MM.1S (cell line): ENCODE results near the gene SPIB.
A peak's percentile ranks its signal among the peaks of the same experiment; 100 is the strongest.

Experiments used
- DNase-seq: peaks from one replicate; pipeline ENCODE4 v3.0.0-alpha.2; 2015
- H2AFZ ChIP-seq: fragments of 300-600 bp; sonication (generic); 2 replicates; pipeline ENCODE4 v1.6.0; 2016; ENCODE audit warnings: antibody characterized with exemption, low read length
- H3F3A ChIP-seq: fragments of 300-600 bp; sonication (generic); 2 replicates; pipeline ENCODE4 v1.6.1; 2016; ENCODE audit warnings: mild to moderate bottlenecking, antibody characterized with exemption, low read length, moderate library complexity, mixed read lengths; ENCODE audit not compliant: insufficient read depth
- H3K27ac ChIP-seq: fragments of 300-600 bp; sonication (generic); 2 replicates; pipeline ENCODE4 v1.5.1; 2016; ENCODE audit warnings: mild to moderate bottlenecking, low read length
- H3K27me3 ChIP-seq: fragments of 300-600 bp; sonication (generic); replicated peaks from 2 replicates; pipeline ENCODE4 v1.6.0; 2016; ENCODE audit warnings: low read length; ENCODE audit not compliant: insufficient read depth
- H3K36me3 ChIP-seq: fragments of 300-600 bp; sonication (generic); replicated peaks from 2 replicates; pipeline ENCODE4 v1.6.1; 2016; ENCODE audit warnings: mild to moderate bottlenecking, low read length, mixed read lengths; ENCODE audit not compliant: insufficient read depth
- H3K4me1 ChIP-seq: fragments of 300-600 bp; sonication (generic); 2 replicates; pipeline ENCODE4 v1.6.1; 2016; ENCODE audit warnings: low read length, mixed read lengths
- H3K4me2 ChIP-seq: fragments of 300-600 bp; sonication (generic); 2 replicates; pipeline ENCODE4 v1.6.0; 2016; ENCODE audit warnings: low read depth, low read length
- H3K4me3 ChIP-seq: fragments of 300-600 bp; sonication (generic); 2 replicates; pipeline ENCODE4 v1.5.1; 2016; ENCODE audit warnings: low read length, mixed read lengths
- H3K79me2 ChIP-seq: fragments of 300-600 bp; sonication (generic); 2 replicates; pipeline ENCODE4 v1.6.1; 2016; ENCODE audit warnings: mixed run types, low read length, mixed read lengths
- H3K9ac ChIP-seq: fragments of 300-600 bp; sonication (generic); 2 replicates; pipeline ENCODE4 v1.6.1; 2016; ENCODE audit warnings: low read length, mixed read lengths
- H3K9me2 ChIP-seq: fragments of 300-600 bp; sonication (generic); replicated peaks from 2 replicates; pipeline ENCODE4 v1.6.1; 2016; ENCODE audit warnings: mild to moderate bottlenecking, low read length, mixed read lengths; ENCODE audit not compliant: insufficient read depth
- H3K9me3 ChIP-seq: fragments of 300-600 bp; sonication (generic); replicated peaks from 2 replicates; pipeline ENCODE4 v1.6.1; 2016; ENCODE audit warnings: mild to moderate bottlenecking, low read length, mixed read lengths; ENCODE audit not compliant: insufficient read depth
- H4K20me1 ChIP-seq: fragments of 300-600 bp; sonication (generic); 2 replicates; pipeline ENCODE4 v1.6.1; 2016; ENCODE audit warnings: mild to moderate bottlenecking, low read length, moderate library complexity, mixed read lengths; ENCODE audit not compliant: insufficient read depth
- CTCF ChIP-seq: fragments of 300-600 bp; sonication (generic); IDR thresholded peaks from 2 replicates; pipeline ENCODE4 v1.5.1; 2016; ENCODE audit warnings: antibody characterized with exemption, low read length, mixed read lengths
- EZH2 ChIP-seq: fragments of 300-600 bp; sonication (generic); optimal IDR thresholded peaks from 2 replicates; pipeline ENCODE3; 2017; ENCODE audit warnings: low read depth, mild to moderate bottlenecking, antibody characterized with exemption, low read length, mixed read lengths
- EZH2phosphoT487 ChIP-seq: fragments of 300-600 bp; sonication (generic); IDR thresholded peaks from 2 replicates; pipeline ENCODE4 v1.6.1; 2018; ENCODE audit warnings: antibody characterized with exemption, low read length

Gene SPIB

GRCh38 chr19:50423279-50424113 lies 4.8 kb downstream of the SPIB start:
- H3K27me3 ChIP-seq = peaks cover 18% of the 10 kb centered on the region
- H4K20me1 ChIP-seq = no peaks in the 10 kb centered on the region
- no peaks in the 10 kb centered on the region for H3K36me3 ChIP-seq
- TF ChIP-seq EZH2phosphoT487 = no peak
- TF ChIP-seq EZH2 = no peak
- TF ChIP-seq CTCF = no peak
- H3K4me1 ChIP-seq = peaks cover 22% of the 10 kb centered on the region
- H3K4me2 ChIP-seq = no peak overlapping the region
- H3K4me3 ChIP-seq = no peak overlapping the region
- H3F3A ChIP-seq = no peaks in the 10 kb centered on the region
- H3K79me2 ChIP-seq = no peaks in the 10 kb centered on the region
- H3K9me3 ChIP-seq = no peaks in the 10 kb centered on the region
- no peak overlapping the region for H2AFZ ChIP-seq
- H3K9ac ChIP-seq = no peak overlapping the region
- H3K27ac ChIP-seq = no peak overlapping the region
- no peaks in the 10 kb centered on the region for H3K9me2 ChIP-seq
- no peak for DNase-seq

- no peaks in the 10 kb centered on the region for H3K9me3 ChIP-seq
- no peaks in the 10 kb centered on the region for H3K79me2 ChIP-seq
- H3K4me1 ChIP-seq = peaks cover 9% of the 10 kb centered on the region; the same call in 1 of the 2 replicates
- H3K9ac ChIP-seq = no peak overlapping the region
- TF ChIP-seq EZH2 = no peak
- TF ChIP-seq EZH2phosphoT487 = no peak
- no peak for TF ChIP-seq CTCF
- no peaks in the 10 kb centered on the region for H3F3A ChIP-seq
- no peak overlapping the region for H3K4me2 ChIP-seq
- H3K4me3 ChIP-seq = no peak overlapping the region
- H3K27ac ChIP-seq = no peak overlapping the region
- DNase-seq = no peak
- no peak overlapping the region for H2AFZ ChIP-seq
- peaks cover 28% of the 10 kb centered on the region for H3K27me3 ChIP-seq
- H3K9me2 ChIP-seq = no peaks in the 10 kb centered on the region
- no peaks in the 10 kb centered on the region for H3K36me3 ChIP-seq
- no peaks in the 10 kb centered on the region for H4K20me1 ChIP-seq
Observed at GRCh38 chr19:50425581-50425980, 6.8 kb downstream of the SPIB start.

- H3K27me3 ChIP-seq = peaks cover 38% of the 10 kb centered on the region
- H3K4me2 ChIP-seq = peak overlapping the region; percentile 58; the same call in 1 of the 2 replicates
- no peaks in the 10 kb centered on the region for H3K9me2 ChIP-seq
- H3F3A ChIP-seq = no peaks in the 10 kb centered on the region
- H3K79me2 ChIP-seq = no peaks in the 10 kb centered on the region
- no peak overlapping the region for H3K27ac ChIP-seq
- H4K20me1 ChIP-seq = no peaks in the 10 kb centered on the region
- no peak for DNase-seq
- no peak overlapping the region for H2AFZ ChIP-seq
- H3K9ac ChIP-seq = no peak overlapping the region
- H3K4me1 ChIP-seq = peaks cover 11% of the 10 kb centered on the region
- H3K4me3 ChIP-seq = no peak overlapping the region
- no peaks in the 10 kb centered on the region for H3K36me3 ChIP-seq
- TF ChIP-seq EZH2 (no peak), CTCF (no peak), EZH2phosphoT487 (no peak)
- no peaks in the 10 kb centered on the region for H3K9me3 ChIP-seq
Observed at GRCh38 chr19:50427318-50427925, 8.7 kb downstream of the SPIB start.
